LNCaP clone FGC (cell line): ENCODE data around the gene GTF2H1.

Source experiments
- DNase-seq: peaks from one replicate; pipeline ENCODE4 v3.0.0-alpha.2; 2011; ENCODE audit warnings: low read depth
- H3K4me3 ChIP-seq: 2 replicates; pipeline ENCODE4 v1.5.1; 2011; ENCODE audit warnings: mild to moderate bottlenecking, low read depth, low read length, control low read depth
- CTCF ChIP-seq: IDR thresholded peaks from 2 replicates; pipeline ENCODE4 v1.5.1; 2012; ENCODE audit warnings: mild to moderate bottlenecking; ENCODE audit not compliant: control insufficient read depth, insufficient read depth; ENCODE audit errors: extremely low read depth

GTF2H1 gene

GRCh38 chr11:18361154-18361553 is 38.8 kb downstream of the GTF2H1 start:
- DNase-seq: no peak
- H3K4me3 ChIP-seq: no peak overlapping the region
- no peak for TF ChIP-seq CTCF

GRCh38 chr11:18364495-18365073 is 42.2 kb downstream of the GTF2H1 start:
- H3K4me3 ChIP-seq: no peak overlapping the region
- DNase-seq: no peak

GRCh38 chr11:18365741-18366140 is 43.4 kb downstream of the GTF2H1 start:
- DNase-seq: no peak
- no peak overlapping the region for H3K4me3 ChIP-seq
- TF ChIP-seq CTCF: no peak

More at GRCh38 chr11:18364495-18365073, 42.2 kb downstream of the GTF2H1 start:
- TF ChIP-seq CTCF: no peak

- DNase-seq: no peak
- TF ChIP-seq CTCF: no peak
- no peak overlapping the region for H3K4me3 ChIP-seq
These were observed 43.9 kb downstream of the GTF2H1 start for GRCh38 chr11:18366286-18366685.

GRCh38 chr11:18367431-18367830 is 45.1 kb downstream of the GTF2H1 start:
- DNase-seq: no peak

GRCh38 chr11:18368221-18368620 is 45.9 kb downstream of the GTF2H1 start:
- H3K4me3 ChIP-seq: no peak overlapping the region
- DNase-seq: no peak
- no peak for TF ChIP-seq CTCF

More at GRCh38 chr11:18367431-18367830, 45.1 kb downstream of the GTF2H1 start:
- no peak for TF ChIP-seq CTCF
- no peak overlapping the region for H3K4me3 ChIP-seq

- TF ChIP-seq CTCF: no peak
- no peak overlapping the region for H3K4me3 ChIP-seq
- no peak for DNase-seq
These were observed 47.0 kb downstream of the GTF2H1 start for GRCh38 chr11:18369398-18369797.
